ENCODE results near the gene FHL2.
A peak's percentile ranks its signal among the peaks of the same experiment; 100 is the strongest.

Gene FHL2

GRCh38 chr2:105324732-105325131, 74.1 kb downstream of the FHL2 start:
- DNase-seq (ENCODE audit: low spot score in 2 of 2) (no peak), ATAC-seq (ENCODE audit: low read depth) (no peak)
- Mint-ChIP-seq H3K9me3 (no peaks in the 10 kb centered on the region), H3K4me1 (peaks cover 38% of the 10 kb centered on the region), H3K27me3 (no peaks in the 10 kb centered on the region), H3K4me3 (no peak overlapping the region), H3K27ac (no peak overlapping the region), H3K36me3 (peaks cover 6% of the 10 kb centered on the region)

- DNase-seq (ENCODE audit: low spot score in 2 of 2) (no peak), ATAC-seq (ENCODE audit: low read depth) (no peak)
- Mint-ChIP-seq H3K27ac (peak overlapping the region; percentile 12), H3K4me1 (peaks cover 36% of the 10 kb centered on the region), H3K9me3 (no peaks in the 10 kb centered on the region), H3K4me3 (no peak overlapping the region), H3K36me3 (peaks cover 6% of the 10 kb centered on the region), H3K27me3 (no peaks in the 10 kb centered on the region)
These were observed 74.8 kb downstream of the FHL2 start for GRCh38 chr2:105324101-105324500.

- H3K9me3 Mint-ChIP-seq: no peaks in the 10 kb centered on the region
- H3K4me1 Mint-ChIP-seq: peaks cover 30% of the 10 kb centered on the region
- no peaks in the 10 kb centered on the region for H3K27me3 Mint-ChIP-seq
- no peak overlapping the region for H3K4me3 Mint-ChIP-seq
- H3K36me3 Mint-ChIP-seq: peaks cover 6% of the 10 kb centered on the region
- DNase-seq (ENCODE audit: low spot score in 2 of 2) (no peak), ATAC-seq (ENCODE audit: low read depth) (no peak)
- peak overlapping the region; percentile 54 for H3K27ac Mint-ChIP-seq
These were observed 75.7 kb downstream of the FHL2 start for GRCh38 chr2:105323111-105323510.

GRCh38 chr2:105321875-105322646, 76.8 kb downstream of the FHL2 start:
- DNase-seq (ENCODE audit: low spot score in 2 of 2) (no peak), ATAC-seq (ENCODE audit: low read depth) (no peak)
- Mint-ChIP-seq H3K27ac (no peak overlapping the region), H3K4me1 (peaks cover 28% of the 10 kb centered on the region), H3K27me3 (no peaks in the 10 kb centered on the region), H3K9me3 (no peaks in the 10 kb centered on the region), H3K4me3 (no peak overlapping the region), H3K36me3 (peaks cover 10% of the 10 kb centered on the region)

GRCh38 chr2:105320651-105321215, 78.1 kb downstream of the FHL2 start:
- Mint-ChIP-seq H3K27ac (no peak overlapping the region), H3K9me3 (no peaks in the 10 kb centered on the region), H3K4me1 (peaks cover 26% of the 10 kb centered on the region), H3K4me3 (no peak overlapping the region), H3K36me3 (peaks cover 10% of the 10 kb centered on the region), H3K27me3 (no peaks in the 10 kb centered on the region)
- no peak for ATAC-seq (ENCODE audit: low read depth)
- DNase-seq (ENCODE audit: low spot score in 2 of 2): no peak

- DNase-seq (ENCODE audit: low spot score in 2 of 2) (no peak), ATAC-seq (ENCODE audit: low read depth) (no peak)
- Mint-ChIP-seq H3K27me3 (no peaks in the 10 kb centered on the region), H3K4me3 (no peak overlapping the region), H3K9me3 (no peaks in the 10 kb centered on the region), H3K27ac (no peak overlapping the region), H3K4me1 (peaks cover 25% of the 10 kb centered on the region), H3K36me3 (peaks cover 8% of the 10 kb centered on the region)
These were observed 80.9 kb downstream of the FHL2 start for GRCh38 chr2:105317937-105318336.

- peaks cover under 1% of the 10 kb centered on the region for H3K9me3 Mint-ChIP-seq
- H3K27me3 Mint-ChIP-seq: no peaks in the 10 kb centered on the region
- ATAC-seq (ENCODE audit: low read depth) (no peak), DNase-seq (ENCODE audit: low spot score in 2 of 2) (no peak)
- H3K4me1 Mint-ChIP-seq: peaks cover 21% of the 10 kb centered on the region
- H3K4me3 Mint-ChIP-seq: no peak overlapping the region
- no peak overlapping the region for H3K27ac Mint-ChIP-seq
- peaks cover 8% of the 10 kb centered on the region for H3K36me3 Mint-ChIP-seq
These were observed 83.5 kb downstream of the FHL2 start for GRCh38 chr2:105315314-105315713.

- Mint-ChIP-seq H3K27me3 (no peaks in the 10 kb centered on the region), H3K9me3 (peaks cover 1% of the 10 kb centered on the region), H3K27ac (peak overlapping the region; percentile 4), H3K4me3 (no peak overlapping the region), H3K4me1 (peaks cover 16% of the 10 kb centered on the region), H3K36me3 (peaks cover 10% of the 10 kb centered on the region)
- ATAC-seq (ENCODE audit: low read depth) (peak; percentile 88), DNase-seq (ENCODE audit: low spot score in 2 of 2) (no peak)
These were observed 85.0 kb downstream of the FHL2 start for GRCh38 chr2:105313877-105314276.

Measured in memory B cell (primary cell).